H9 (cell line): ENCODE measurements around the gene NR5A1. TPM values are rescaled to one million over a fixed set of nuclear protein-coding genes. Genes with fewer than 3 reads are reported as not detected.

Source experiments
- DNase-seq: peaks from one replicate; pipeline ENCODE4 v3.0.0-alpha.2; 2017
- H2AFZ ChIP-seq: one replicate; pipeline ENCODE4 v1.6.1; 2013; ENCODE audit warnings: mild to moderate bottlenecking, low read length, control low read depth, moderate library complexity
- H2AK5ac ChIP-seq: 2 replicates; pipeline ENCODE4 v1.6.1; 2013; ENCODE audit warnings: low read length, control low read depth, mixed read lengths; ENCODE audit not compliant: insufficient read length
- H2BK120ac ChIP-seq: one replicate; pipeline ENCODE4 v1.6.1; 2013; ENCODE audit warnings: low read depth, mild to moderate bottlenecking, low read length, control low read depth, inconsistent platforms; ENCODE audit not compliant: poor library complexity, severe bottlenecking
- H2BK12ac ChIP-seq: 2 replicates; pipeline ENCODE4 v1.6.1; 2013; ENCODE audit warnings: low read length, control low read depth, mixed read lengths, low read depth; ENCODE audit not compliant: insufficient read length
- H2BK15ac ChIP-seq: 2 replicates; pipeline ENCODE4 v1.6.1; 2013; ENCODE audit warnings: low read depth, low read length, control low read depth
- H2BK20ac ChIP-seq: one replicate; pipeline ENCODE4 v1.6.1; 2013; ENCODE audit warnings: low read depth, mild to moderate bottlenecking, low read length, control low read depth, inconsistent platforms; ENCODE audit not compliant: poor library complexity, severe bottlenecking
- H2BK5ac ChIP-seq: 2 replicates; pipeline ENCODE4 v1.6.1; 2013; ENCODE audit warnings: low read length, control low read depth, mixed read lengths; ENCODE audit not compliant: insufficient read length
- H3K14ac ChIP-seq: 2 replicates; pipeline ENCODE4 v1.6.1; 2013; ENCODE audit warnings: low read length, control low read depth; ENCODE audit not compliant: insufficient read depth
- H3K18ac ChIP-seq: 2 replicates; pipeline ENCODE4 v1.6.1; 2013; ENCODE audit warnings: low read depth, mild to moderate bottlenecking, mixed read lengths, low read length, control low read depth; ENCODE audit not compliant: insufficient read length
- H3K23ac ChIP-seq: 2 replicates; pipeline ENCODE4 v1.6.1; 2013; ENCODE audit warnings: low read length, control low read depth, mixed read lengths, low read depth; ENCODE audit not compliant: insufficient read length
- H3K23me2 ChIP-seq: 2 replicates; pipeline ENCODE4 v1.6.1; 2013; ENCODE audit warnings: low read depth, mild to moderate bottlenecking, mixed read lengths, low read length, control low read depth; ENCODE audit not compliant: insufficient read length, poor library complexity, severe bottlenecking
- H3K27ac ChIP-seq: 2 replicates; pipeline ENCODE4 v1.5.1; 2013; ENCODE audit warnings: low read length, control low read depth, mixed read lengths, low read depth; ENCODE audit not compliant: insufficient read length
- H3K27me3 ChIP-seq: 2 replicates; pipeline ENCODE4 v1.6.1; 2013; ENCODE audit warnings: low read length, control low read depth, inconsistent platforms; ENCODE audit not compliant: insufficient read depth
- H3K4ac ChIP-seq: 2 replicates; pipeline ENCODE4 v1.6.1; 2013; ENCODE audit warnings: low read depth, mild to moderate bottlenecking, control low read depth, inconsistent platforms, low read length, moderate library complexity
- H3K4me1 ChIP-seq: 2 replicates; pipeline ENCODE4 v1.6.1; 2013; ENCODE audit warnings: low read length, control low read depth, inconsistent platforms; ENCODE audit not compliant: insufficient read depth
- H3K4me2 ChIP-seq: 2 replicates; pipeline ENCODE4 v1.6.1; 2013; ENCODE audit warnings: low read length, control low read depth, mixed read lengths; ENCODE audit not compliant: insufficient read length, insufficient read depth
- H3K56ac ChIP-seq: 2 replicates; pipeline ENCODE4 v1.6.1; 2013; ENCODE audit warnings: low read depth, mild to moderate bottlenecking, mixed read lengths, low read length, control low read depth; ENCODE audit not compliant: insufficient read length
- H3K79me1 ChIP-seq: 2 replicates; pipeline ENCODE4 v1.6.1; 2013; ENCODE audit warnings: low read depth, mild to moderate bottlenecking, moderate library complexity, low read length, control low read depth, inconsistent platforms; ENCODE audit not compliant: insufficient read depth, poor library complexity, severe bottlenecking
- H3K79me2 ChIP-seq: 2 replicates; pipeline ENCODE4 v1.6.1; 2013; ENCODE audit warnings: low read length, control low read depth, inconsistent platforms; ENCODE audit not compliant: insufficient read depth
- H3K9ac ChIP-seq: 2 replicates; pipeline ENCODE4 v1.6.1; 2013; ENCODE audit warnings: low read length, control low read depth, mixed read lengths; ENCODE audit not compliant: insufficient read length; ENCODE audit errors: extremely low read depth
- H3K9me3 ChIP-seq: one replicate; pipeline ENCODE4 v1.6.1; 2013; ENCODE audit warnings: low read depth, low read length, inconsistent platforms; ENCODE audit not compliant: control insufficient read depth
- H3T11ph ChIP-seq: one replicate; pipeline ENCODE4 v1.6.1; 2013; ENCODE audit warnings: mild to moderate bottlenecking, low read length, control low read depth, inconsistent platforms
- H4K20me1 ChIP-seq: one replicate; pipeline ENCODE4 v1.6.1; 2013; ENCODE audit not compliant: control insufficient read depth, insufficient read length, insufficient read depth
- H4K5ac ChIP-seq: 2 replicates; pipeline ENCODE4 v1.6.1; 2013; ENCODE audit warnings: low read depth, mild to moderate bottlenecking, mixed read lengths, low read length, control low read depth; ENCODE audit not compliant: insufficient read length
- H4K8ac ChIP-seq: replicated peaks from 2 replicates; pipeline ENCODE4 v1.6.1; 2013; ENCODE audit warnings: low read length, control low read depth, mixed read lengths, low read depth; ENCODE audit not compliant: insufficient read length
- H4K91ac ChIP-seq: 2 replicates; pipeline ENCODE4 v1.6.1; 2013; ENCODE audit warnings: low read depth, mild to moderate bottlenecking, moderate library complexity, mixed read lengths, low read length, control low read depth; ENCODE audit not compliant: insufficient read length
- H3K27ac Mint-ChIP-seq, 3 experiments: 2 replicates in 2 of 3; 3 replicates in 1 of 3; pipeline ENCODE4 v1.8.0; 2020 to 2021; ENCODE audit warnings: mixed read lengths in 3 of 3, mild to moderate bottlenecking in 1 of 3, moderate library complexity in 1 of 3
- H3K27me3 Mint-ChIP-seq: 2 replicates; pipeline ENCODE4 v1.8.0; 2021; ENCODE audit warnings: low read depth, mild to moderate bottlenecking, moderate library complexity, mixed read lengths
- H3K36me3 Mint-ChIP-seq, 3 experiments: 2 replicates in 2 of 3; 3 replicates in 1 of 3; pipeline ENCODE4 v1.8.0; 2020 to 2021; ENCODE audit warnings: low read depth in 3 of 3, mixed read lengths in 3 of 3; ENCODE audit not compliant: insufficient read depth in 1 of 3
- H3K4me1 Mint-ChIP-seq, 2 experiments: 2 replicates each; pipeline ENCODE4 v1.8.0; 2020; ENCODE audit warnings: mixed read lengths in 2 of 2
- H3K4me3 Mint-ChIP-seq, 2 experiments: 2 replicates in 1 of 2; 3 replicates in 1 of 2; pipeline ENCODE4 v1.8.0; 2020 to 2021; ENCODE audit warnings: mild to moderate bottlenecking in 2 of 2, mixed read lengths in 2 of 2, moderate library complexity in 1 of 2
- H3K9me3 Mint-ChIP-seq, 2 experiments: 2 replicates in 1 of 2; 3 replicates in 1 of 2; pipeline ENCODE4 v1.8.0; 2020; ENCODE audit warnings: mild to moderate bottlenecking in 2 of 2, mixed read lengths in 2 of 2, moderate library complexity in 1 of 2
- WGBS: extraction: QIAGEN DNeasy Blood & Tissue Kit; methylation state at CpG from one replicate; pipeline ENCODE4 v1.1.7; 2013; ENCODE audit warnings: missing lambda C conversion rate, low lambda C conversion rate, mixed read lengths; ENCODE audit not compliant: insufficient read length; ENCODE audit errors: extremely low coverage; 5-methylcytosine and 5-hydroxymethylcytosine counted together
- total RNA-seq: library from RNA; stranded (reverse); gene quantifications from 2 replicates; pipeline ENCODE4 v1.2.1, GENCODE V29; 2021
- TF ChIP-seq, protein P1 (sequence below): fragments of 200-600 bp; sonication (generic); conservative IDR thresholded peaks from 3 replicates; pipeline ENCODE4 v1.8.0; 2021; ENCODE audit warnings: antibody characterized with exemption, mild to moderate bottlenecking

The NR5A1 gene
- total RNA-seq, 1 experiment from 2014 or later = 0.37 TPM

DNA sequence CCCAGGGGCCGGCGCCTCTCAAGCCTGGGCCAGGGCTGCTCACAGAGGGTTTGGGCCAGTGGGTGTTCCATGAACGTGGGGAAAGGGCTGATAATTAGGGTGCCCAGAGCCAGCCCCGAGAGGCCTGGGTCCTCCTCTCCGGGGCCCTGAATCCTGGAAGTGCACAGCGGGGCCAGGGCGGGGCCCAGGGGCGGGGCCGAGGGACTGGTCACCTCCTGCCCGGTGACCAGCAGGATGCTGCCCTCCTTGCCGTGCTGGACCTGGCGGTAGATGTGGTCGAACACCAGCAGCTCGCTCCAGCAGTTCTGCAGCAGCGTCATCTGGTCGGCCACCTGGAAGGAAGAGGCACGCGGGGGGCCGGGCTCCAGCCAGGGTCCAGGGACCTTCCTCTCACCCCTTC is 14.4 kb downstream of the NR5A1 start:
- Mint-ChIP-seq H3K27ac (no peak overlapping the region), H3K4me1 (peaks cover 10 to 32% of the 10 kb centered on the region in 2 experiments), H3K27me3 (peaks cover 25% of the 10 kb centered on the region), H3K4me3 (no peak overlapping the region), H3K9me3 (no peaks in the 10 kb centered on the region), H3K36me3 (no peaks in the 10 kb centered on the region)
- H4K5ac ChIP-seq = no peak overlapping the region
- no peak overlapping the region for H2BK12ac ChIP-seq
- H3K27ac ChIP-seq = no peak overlapping the region
- WGBS = no CpG with 5 or more reads among the region's 19 CpGs
- H4K20me1 ChIP-seq = no peaks in the 10 kb centered on the region
- H4K8ac ChIP-seq = no peak overlapping the region
- H3K4me2 ChIP-seq = no peak overlapping the region
- H2AK5ac ChIP-seq = no peak overlapping the region
- H2BK5ac ChIP-seq = no peak overlapping the region
- H3K14ac ChIP-seq = no peak overlapping the region
- H2BK20ac ChIP-seq = no peak overlapping the region
- no peak overlapping the region for H2BK120ac ChIP-seq
- no peak overlapping the region for H2BK15ac ChIP-seq
- H3K23me2 ChIP-seq = no peaks in the 10 kb centered on the region
- H3K79me2 ChIP-seq = no peaks in the 10 kb centered on the region
- no peak overlapping the region for H2AFZ ChIP-seq
- no peak overlapping the region for H3K18ac ChIP-seq
- no peaks in the 10 kb centered on the region for H3K27me3 ChIP-seq
- H4K91ac ChIP-seq = no peak overlapping the region
- no peak overlapping the region for H3K4ac ChIP-seq
- no peaks in the 10 kb centered on the region for H3K4me1 ChIP-seq
- TF ChIP-seq, protein P1, sequence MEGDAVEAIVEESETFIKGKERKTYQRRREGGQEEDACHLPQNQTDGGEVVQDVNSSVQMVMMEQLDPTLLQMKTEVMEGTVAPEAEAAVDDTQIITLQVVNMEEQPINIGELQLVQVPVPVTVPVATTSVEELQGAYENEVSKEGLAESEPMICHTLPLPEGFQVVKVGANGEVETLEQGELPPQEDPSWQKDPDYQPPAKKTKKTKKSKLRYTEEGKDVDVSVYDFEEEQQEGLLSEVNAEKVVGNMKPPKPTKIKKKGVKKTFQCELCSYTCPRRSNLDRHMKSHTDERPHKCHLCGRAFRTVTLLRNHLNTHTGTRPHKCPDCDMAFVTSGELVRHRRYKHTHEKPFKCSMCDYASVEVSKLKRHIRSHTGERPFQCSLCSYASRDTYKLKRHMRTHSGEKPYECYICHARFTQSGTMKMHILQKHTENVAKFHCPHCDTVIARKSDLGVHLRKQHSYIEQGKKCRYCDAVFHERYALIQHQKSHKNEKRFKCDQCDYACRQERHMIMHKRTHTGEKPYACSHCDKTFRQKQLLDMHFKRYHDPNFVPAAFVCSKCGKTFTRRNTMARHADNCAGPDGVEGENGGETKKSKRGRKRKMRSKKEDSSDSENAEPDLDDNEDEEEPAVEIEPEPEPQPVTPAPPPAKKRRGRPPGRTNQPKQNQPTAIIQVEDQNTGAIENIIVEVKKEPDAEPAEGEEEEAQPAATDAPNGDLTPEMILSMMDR = no peak
- no peak for DNase-seq
- H3K9ac ChIP-seq = no peak overlapping the region
- H3K79me1 ChIP-seq = no peaks in the 10 kb centered on the region
- no peak overlapping the region for H3K56ac ChIP-seq
- no peak overlapping the region for H3T11ph ChIP-seq
- no peak overlapping the region for H3K23ac ChIP-seq
- H3K9me3 ChIP-seq = no peaks in the 10 kb centered on the region
